ENCODE data around the gene CPVL.

DNA sequence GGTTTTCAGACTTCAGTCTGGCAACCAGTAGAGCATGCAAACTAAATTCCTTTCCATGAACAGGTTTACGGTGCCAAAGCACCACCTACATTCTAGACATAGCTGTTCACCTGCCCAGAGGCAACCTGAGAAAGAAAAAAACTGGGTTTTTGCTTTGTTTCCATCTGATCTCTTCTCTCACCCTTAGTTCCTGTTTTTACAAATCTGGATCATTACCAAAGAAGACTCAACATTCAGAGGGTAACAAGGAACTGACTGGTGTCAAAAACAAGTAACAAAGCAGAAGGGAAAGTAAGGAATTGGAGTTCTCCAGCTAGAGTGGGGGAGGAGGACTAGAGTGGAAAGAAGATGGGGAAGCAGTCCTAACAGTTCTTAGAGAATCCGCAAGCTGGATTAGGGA is 36.4 kb downstream of the CPVL start:
- no peak for TF ChIP-seq RAD21 (IDR thresholded peaks at IDR 0.05 in 1 of 2, conservative IDR thresholded peaks at IDR 0.05 in 1 of 2; ENCODE audit: low read depth in 2 of 2, low read length in 2 of 2)
- TF ChIP-seq TEAD4 (IDR thresholded peaks at IDR 0.05; ENCODE audit: low read depth, low read length) = no peak
- TF ChIP-seq CREB1 (IDR thresholded peaks at IDR 0.05) = no peak
- no peak for TF ChIP-seq CTCF (IDR thresholded peaks at IDR 0.05; ENCODE audit: control extremely low read depth in 1 of 3, insufficient read depth in 1 of 3, low read depth in 1 of 3, low read length in 3 of 3)
- no peak for TF ChIP-seq SIRT6 (IDR thresholded peaks at IDR 0.05; ENCODE audit: low read length)
- no peak for TF ChIP-seq GABPA (IDR thresholded peaks at IDR 0.05; ENCODE audit: borderline replicate concordance, insufficient read depth, low read length)
- TF ChIP-seq EZH2 (IDR thresholded peaks at IDR 0.05; ENCODE audit: low read depth, low read length, severe bottlenecking) = no peak
- no peak for TF ChIP-seq EP300 (IDR thresholded peaks at IDR 0.05; ENCODE audit: borderline replicate concordance in 1 of 2, low read depth in 2 of 2, low read length in 2 of 2)

All from H1 (cell line).